WTC11 (cell line): ENCODE measurements around the gene TMEM147.

ENCODE experiments used
- CTCF ChIP-seq: fragments of 200-600 bp; IDR thresholded peaks from 2 replicates; pipeline ENCODE4 v1.8.0; 2022; ENCODE audit warnings: antibody characterized with exemption
- NFE2L1 ChIP-seq: sonication (generic); formaldehyde crosslinking; IDR thresholded peaks from 2 replicates; pipeline ENCODE4 v1.8.1; 2023; ENCODE audit warnings: missing genetic modification reagents

DNA sequence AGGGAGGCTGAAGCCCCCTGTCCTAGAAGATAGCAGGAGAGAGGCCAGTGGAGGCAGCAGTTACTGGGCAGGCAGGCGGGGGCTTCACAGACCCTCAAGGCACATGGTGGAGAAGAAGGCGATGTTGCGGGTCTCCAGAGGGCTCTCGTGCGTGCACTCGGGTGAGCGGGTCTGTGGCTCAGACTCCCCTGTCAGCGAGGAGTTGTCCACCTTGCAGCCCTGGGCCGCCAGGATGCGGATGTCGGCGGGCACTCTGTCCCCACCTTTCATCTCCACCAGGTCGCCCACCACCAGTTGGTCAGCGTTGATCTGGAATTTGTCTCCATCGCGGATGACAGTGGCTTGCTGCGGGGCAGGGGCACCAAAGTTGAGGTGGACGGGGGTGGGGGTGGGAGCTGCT is 14.8 kb downstream of the TMEM147 start:
- no peak for TF ChIP-seq CTCF
- TF ChIP-seq NFE2L1 (CRISPR knock-in tag): no peak
